ENCODE data around the gene FAM50A.

Gene FAM50A

GRCh38 chrX:154467556-154467955, 23.6 kb downstream of the FAM50A start:
- no peak overlapping the region for H3K4me3 ChIP-seq (ENCODE audit: insufficient read depth, low read length, poor library complexity, severe bottlenecking)
- H3F3A ChIP-seq (ENCODE audit: insufficient read depth), result no peaks in the 10 kb centered on the region
- H3K9me2 ChIP-seq (replicated peaks; ENCODE audit: insufficient read depth, low read length), result no peaks in the 10 kb centered on the region
- H3K27me3 ChIP-seq (ENCODE audit: low read length), result no peaks in the 10 kb centered on the region
- H4K20me1 ChIP-seq (ENCODE audit: low read depth, low read length), result no peaks in the 10 kb centered on the region
- no peak overlapping the region for H3K27ac ChIP-seq (ENCODE audit: low read depth, low read length)
- H3K9ac ChIP-seq (ENCODE audit: low read length), result no peak overlapping the region
- H2AFZ ChIP-seq (ENCODE audit: low read depth, low read length, severe bottlenecking), result no peak overlapping the region
- no peaks in the 10 kb centered on the region for H3K36me3 ChIP-seq (ENCODE audit: low read length)
- TF ChIP-seq EZH2phosphoT487 (conservative IDR thresholded peaks at IDR 0.05; ENCODE audit: low read length), result no peak
- TF ChIP-seq, protein P1, sequence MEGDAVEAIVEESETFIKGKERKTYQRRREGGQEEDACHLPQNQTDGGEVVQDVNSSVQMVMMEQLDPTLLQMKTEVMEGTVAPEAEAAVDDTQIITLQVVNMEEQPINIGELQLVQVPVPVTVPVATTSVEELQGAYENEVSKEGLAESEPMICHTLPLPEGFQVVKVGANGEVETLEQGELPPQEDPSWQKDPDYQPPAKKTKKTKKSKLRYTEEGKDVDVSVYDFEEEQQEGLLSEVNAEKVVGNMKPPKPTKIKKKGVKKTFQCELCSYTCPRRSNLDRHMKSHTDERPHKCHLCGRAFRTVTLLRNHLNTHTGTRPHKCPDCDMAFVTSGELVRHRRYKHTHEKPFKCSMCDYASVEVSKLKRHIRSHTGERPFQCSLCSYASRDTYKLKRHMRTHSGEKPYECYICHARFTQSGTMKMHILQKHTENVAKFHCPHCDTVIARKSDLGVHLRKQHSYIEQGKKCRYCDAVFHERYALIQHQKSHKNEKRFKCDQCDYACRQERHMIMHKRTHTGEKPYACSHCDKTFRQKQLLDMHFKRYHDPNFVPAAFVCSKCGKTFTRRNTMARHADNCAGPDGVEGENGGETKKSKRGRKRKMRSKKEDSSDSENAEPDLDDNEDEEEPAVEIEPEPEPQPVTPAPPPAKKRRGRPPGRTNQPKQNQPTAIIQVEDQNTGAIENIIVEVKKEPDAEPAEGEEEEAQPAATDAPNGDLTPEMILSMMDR (IDR thresholded peaks at IDR 0.05; ENCODE audit: insufficient read depth, low read length, poor library complexity, severe bottlenecking), result no peak
- no peak overlapping the region for H3K4me2 ChIP-seq (ENCODE audit: low read depth, low read length, poor library complexity, severe bottlenecking)
- H3K79me2 ChIP-seq (ENCODE audit: insufficient read depth, low read length), result no peaks in the 10 kb centered on the region
- H3K9me3 ChIP-seq (ENCODE audit: insufficient read depth, low read length), result no peaks in the 10 kb centered on the region

GRCh38 chrX:154468217-154468616, 24.3 kb downstream of the FAM50A start:
- no peak overlapping the region for H3K4me2 ChIP-seq (ENCODE audit: low read depth, low read length, poor library complexity, severe bottlenecking)
- no peaks in the 10 kb centered on the region for H3F3A ChIP-seq (ENCODE audit: insufficient read depth)
- no peaks in the 10 kb centered on the region for H3K79me2 ChIP-seq (ENCODE audit: insufficient read depth, low read length)
- no peaks in the 10 kb centered on the region for H3K9me2 ChIP-seq (replicated peaks; ENCODE audit: insufficient read depth, low read length)
- H3K27me3 ChIP-seq (ENCODE audit: low read length), result no peaks in the 10 kb centered on the region
- no peak overlapping the region for H3K27ac ChIP-seq (ENCODE audit: low read depth, low read length)
- H2AFZ ChIP-seq (ENCODE audit: low read depth, low read length, severe bottlenecking), result no peak overlapping the region
- H4K20me1 ChIP-seq (ENCODE audit: low read depth, low read length), result no peaks in the 10 kb centered on the region
- no peaks in the 10 kb centered on the region for H3K36me3 ChIP-seq (ENCODE audit: low read length)
- H3K9ac ChIP-seq (ENCODE audit: low read length), result no peak overlapping the region
- TF ChIP-seq, protein P1 (IDR thresholded peaks at IDR 0.05; ENCODE audit: insufficient read depth, low read length, poor library complexity, severe bottlenecking), result no peak
- no peak for TF ChIP-seq EZH2phosphoT487 (conservative IDR thresholded peaks at IDR 0.05; ENCODE audit: low read length)
- H3K4me3 ChIP-seq (ENCODE audit: insufficient read depth, low read length, poor library complexity, severe bottlenecking), result no peak overlapping the region
- H3K9me3 ChIP-seq (ENCODE audit: insufficient read depth, low read length), result no peaks in the 10 kb centered on the region

- H3K36me3 ChIP-seq (ENCODE audit: low read length), result no peaks in the 10 kb centered on the region
- no peak overlapping the region for H3K27ac ChIP-seq (ENCODE audit: low read depth, low read length)
- no peak for TF ChIP-seq EZH2phosphoT487 (conservative IDR thresholded peaks at IDR 0.05; ENCODE audit: low read length)
- TF ChIP-seq, protein P1 (IDR thresholded peaks at IDR 0.05; ENCODE audit: insufficient read depth, low read length, poor library complexity, severe bottlenecking), result no peak
Observed at GRCh38 chrX:154469114-154469513, 25.2 kb downstream of the FAM50A start.

More at GRCh38 chrX:154469114-154469513, 25.2 kb downstream of the FAM50A start:
- no peaks in the 10 kb centered on the region for H3K9me2 ChIP-seq (replicated peaks; ENCODE audit: insufficient read depth, low read length)
- no peaks in the 10 kb centered on the region for H3F3A ChIP-seq (ENCODE audit: insufficient read depth)
- H3K27me3 ChIP-seq (ENCODE audit: low read length), result no peaks in the 10 kb centered on the region
- no peak overlapping the region for H3K9ac ChIP-seq (ENCODE audit: low read length)
- H2AFZ ChIP-seq (ENCODE audit: low read depth, low read length, severe bottlenecking), result no peak overlapping the region
- H3K4me2 ChIP-seq (ENCODE audit: low read depth, low read length, poor library complexity, severe bottlenecking), result no peak overlapping the region
- H4K20me1 ChIP-seq (ENCODE audit: low read depth, low read length), result no peaks in the 10 kb centered on the region
- no peaks in the 10 kb centered on the region for H3K9me3 ChIP-seq (ENCODE audit: insufficient read depth, low read length)
- no peaks in the 10 kb centered on the region for H3K79me2 ChIP-seq (ENCODE audit: insufficient read depth, low read length)
- H3K4me3 ChIP-seq (ENCODE audit: insufficient read depth, low read length, poor library complexity, severe bottlenecking), result no peak overlapping the region
